Measurements from ENCODE around the gene SMIM31.

SMIM31 gene

GRCh38 chr4:164783976-164784375, 30.0 kb downstream of the SMIM31 start:
- no peak for DNase-seq (ENCODE audit: low read depth in 2 of 2)

- DNase-seq (ENCODE audit: low read depth in 2 of 2) = no peak
These were observed 35.1 kb downstream of the SMIM31 start for GRCh38 chr4:164789047-164789446.

GRCh38 chr4:164790249-164790648, 36.3 kb downstream of the SMIM31 start:
- no peak for DNase-seq (ENCODE audit: low read depth in 2 of 2)

- DNase-seq (ENCODE audit: low read depth in 2 of 2) = no peak
These were observed 45.5 kb downstream of the SMIM31 start for GRCh38 chr4:164799410-164799809.

GRCh38 chr4:164800786-164801185, 46.9 kb downstream of the SMIM31 start:
- no peak for DNase-seq (ENCODE audit: low read depth in 2 of 2)

GRCh38 chr4:164802301-164802901, 48.5 kb downstream of the SMIM31 start:
- DNase-seq (ENCODE audit: low read depth in 2 of 2) = no peak

- no peak for DNase-seq (ENCODE audit: low read depth in 2 of 2)
These were observed 49.8 kb downstream of the SMIM31 start for GRCh38 chr4:164803702-164804101.

GRCh38 chr4:164807611-164808010, 53.7 kb downstream of the SMIM31 start:
- DNase-seq (ENCODE audit: low read depth in 2 of 2) = no peak

- DNase-seq (ENCODE audit: low read depth in 2 of 2) = no peak
These were observed 59.6 kb downstream of the SMIM31 start for GRCh38 chr4:164813554-164813953.

- no peak for DNase-seq (ENCODE audit: low read depth in 2 of 2)
These were observed 61.8 kb downstream of the SMIM31 start for GRCh38 chr4:164815711-164816110.

- DNase-seq (ENCODE audit: low read depth in 2 of 2) = no peak
These were observed 65.4 kb downstream of the SMIM31 start for GRCh38 chr4:164819366-164819765.

- DNase-seq (ENCODE audit: low read depth in 2 of 2) = no peak
These were observed 67.8 kb downstream of the SMIM31 start for GRCh38 chr4:164821711-164822110.

GRCh38 chr4:164824581-164824980, 70.7 kb downstream of the SMIM31 start:
- no peak for DNase-seq (ENCODE audit: low read depth in 2 of 2)

GRCh38 chr4:164828955-164829354, 75.0 kb downstream of the SMIM31 start:
- no peak for DNase-seq (ENCODE audit: low read depth in 2 of 2)

GRCh38 chr4:164846566-164846965, 92.6 kb downstream of the SMIM31 start:
- DNase-seq (ENCODE audit: low read depth in 2 of 2) = no peak

- DNase-seq (ENCODE audit: low read depth in 2 of 2) = no peak
These were observed 93.1 kb downstream of the SMIM31 start for GRCh38 chr4:164847016-164847415.

GRCh38 chr4:164847967-164848649, 94.2 kb downstream of the SMIM31 start:
- no peak for DNase-seq (ENCODE audit: low read depth in 2 of 2)

Data from stimulated activated CD8-positive, alpha-beta memory T cell treated with anti-CD3 and anti-CD28 coated beads, Interleukin-2, amount 100 ng/mL, for 48 hours (primary cell).